ENCODE measurements around the gene PHF11.
A peak's percentile ranks its signal among the peaks of the same experiment; 100 is the strongest.

PHF11 gene

GRCh38 chr13:49498206-49498605, 2.5 kb downstream of the PHF11 start:
- no peak for DNase-seq (ENCODE audit: low read depth in 2 of 2)

GRCh38 chr13:49499889-49500660, 4.3 kb downstream of the PHF11 start:
- DNase-seq (ENCODE audit: low read depth in 2 of 2), result peak; percentile 32 to 34

DNA sequence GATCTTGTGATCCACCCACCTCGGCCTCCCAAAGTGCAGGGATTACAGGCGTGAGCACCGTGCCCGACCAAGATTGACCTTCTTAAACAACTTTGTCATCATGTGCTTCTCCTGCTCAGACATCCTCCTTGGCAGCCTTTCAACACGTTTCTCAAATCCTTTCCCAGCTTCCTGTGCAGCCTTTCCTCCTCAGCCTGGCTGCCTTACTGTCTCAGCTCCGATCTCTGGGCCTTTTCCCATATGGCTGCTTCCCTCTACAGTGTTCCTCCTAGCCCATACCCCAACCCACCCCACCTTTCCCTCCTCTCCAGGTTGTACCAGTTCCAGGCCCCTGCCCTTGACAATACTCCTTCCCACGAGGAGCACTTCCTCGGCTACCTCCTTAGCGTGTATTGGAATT, 7.2 kb downstream of the PHF11 start:
- DNase-seq (ENCODE audit: low read depth in 2 of 2), result no peak

DNA sequence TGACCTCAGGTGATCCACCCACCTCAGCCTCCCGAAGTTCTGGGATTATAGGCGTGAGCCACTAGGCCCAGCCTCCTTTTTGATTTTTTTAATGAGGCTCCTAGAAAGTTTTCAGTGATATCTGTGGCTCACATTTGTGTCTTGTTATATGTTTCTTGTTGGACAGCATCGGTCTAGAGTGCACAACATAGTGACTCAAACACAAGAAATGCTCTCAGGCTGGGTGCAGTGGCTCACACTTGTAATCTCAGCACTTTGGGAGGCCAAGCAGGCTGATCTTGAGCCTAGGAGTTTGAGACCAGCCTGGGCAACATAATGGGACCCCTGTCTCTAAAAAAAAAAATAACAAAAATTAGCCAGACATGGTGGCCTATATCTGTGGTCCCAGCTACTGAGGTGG, 8.2 kb downstream of the PHF11 start:
- DNase-seq (ENCODE audit: low read depth in 2 of 2), result no peak

- no peak for DNase-seq (ENCODE audit: low read depth in 2 of 2)
Observed at GRCh38 chr13:49512578-49512977, 16.8 kb downstream of the PHF11 start.

- DNase-seq (ENCODE audit: low read depth in 2 of 2), result no peak
Observed at GRCh38 chr13:49516467-49516866, 20.7 kb downstream of the PHF11 start.

GRCh38 chr13:49517461-49517860, 21.7 kb downstream of the PHF11 start:
- no peak for DNase-seq (ENCODE audit: low read depth in 2 of 2)

- no peak for DNase-seq (ENCODE audit: low read depth in 2 of 2)
Observed at GRCh38 chr13:49521224-49521623, 25.5 kb downstream of the PHF11 start.

GRCh38 chr13:49524740-49525501, 29.2 kb downstream of the PHF11 start:
- DNase-seq (ENCODE audit: low read depth in 2 of 2), result no peak

DNA sequence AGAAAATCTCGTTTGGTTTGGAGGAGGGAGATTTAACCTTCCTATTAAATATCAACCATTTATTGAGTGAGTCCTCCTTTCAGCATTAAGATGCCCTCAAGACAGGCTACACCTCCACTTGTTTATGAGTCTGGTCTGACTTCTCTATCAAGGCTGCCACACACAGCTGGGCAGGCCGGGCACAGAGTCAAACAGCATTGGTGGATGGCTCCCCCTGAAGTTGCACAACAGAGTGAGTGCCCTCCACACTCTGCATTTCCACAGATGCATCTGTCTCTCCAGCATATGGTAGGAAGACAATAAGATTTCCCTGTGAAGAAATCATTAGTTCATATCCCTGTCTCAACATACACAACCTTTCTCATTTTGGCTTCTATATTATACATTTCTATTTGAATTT, 31.4 kb downstream of the PHF11 start:
- no peak for DNase-seq (ENCODE audit: low read depth in 2 of 2)

DNA sequence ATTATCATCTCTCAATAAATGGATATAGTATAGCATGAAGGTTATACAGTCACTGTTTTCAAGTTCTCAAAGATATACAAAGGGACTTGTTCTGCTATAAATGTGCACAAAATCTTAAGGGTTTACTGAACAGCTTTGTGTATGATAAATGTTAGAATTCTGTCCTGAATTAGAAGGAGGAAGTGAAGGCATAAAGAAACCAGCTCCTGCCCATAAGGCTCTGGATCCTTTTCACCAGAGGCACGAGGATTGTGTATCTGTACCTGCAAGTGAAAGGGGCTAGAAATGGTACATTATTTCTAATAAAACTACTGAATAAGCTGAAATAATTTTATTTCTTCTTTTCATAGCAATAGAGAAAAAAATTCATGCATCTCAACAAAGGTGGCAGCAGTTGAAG, 32.4 kb downstream of the PHF11 start:
- no peak for DNase-seq (ENCODE audit: low read depth in 2 of 2)

DNA sequence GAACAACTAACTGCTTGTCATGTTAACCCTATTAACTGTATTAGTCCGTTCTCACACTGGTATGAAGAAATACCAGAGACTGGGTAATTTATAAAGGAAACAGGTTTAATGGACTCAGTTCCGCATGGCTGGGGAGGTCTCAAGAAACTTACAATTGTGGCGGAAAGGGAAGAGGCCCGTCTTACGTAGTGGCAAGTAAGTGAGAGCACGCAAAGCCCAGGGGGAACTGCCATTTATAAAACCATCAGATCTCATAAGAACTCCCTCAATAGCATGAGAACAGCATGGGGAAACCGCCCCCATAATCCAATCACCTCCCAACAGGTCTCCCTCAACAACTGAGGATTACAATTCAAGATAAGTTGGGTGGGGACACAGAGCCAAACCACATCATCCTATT, 34.7 kb downstream of the PHF11 start:
- DNase-seq (ENCODE audit: low read depth in 2 of 2), result no peak

DNA sequence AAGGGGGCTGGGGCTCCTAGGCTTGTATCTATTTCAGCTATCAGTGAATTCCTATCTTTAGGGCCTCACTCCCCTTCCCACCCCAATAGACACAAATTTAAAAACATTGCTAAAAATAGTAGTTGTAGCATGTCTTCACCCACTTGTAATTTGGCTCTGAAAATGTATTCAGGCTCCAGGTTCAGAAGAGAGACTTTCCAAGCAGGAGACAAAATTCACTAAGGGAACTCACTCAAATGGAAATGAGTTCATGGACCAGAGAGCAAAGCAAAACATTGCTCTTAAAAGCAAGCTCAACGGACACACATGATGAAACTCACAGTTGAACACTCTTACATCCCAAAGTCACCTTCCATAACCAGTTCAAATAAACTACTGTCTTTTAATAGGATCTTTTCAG, 36.8 kb downstream of the PHF11 start:
- no peak for DNase-seq (ENCODE audit: low read depth in 2 of 2)

- DNase-seq (ENCODE audit: low read depth in 2 of 2), result no peak
Observed at GRCh38 chr13:49533011-49533410, 37.3 kb downstream of the PHF11 start.

DNA sequence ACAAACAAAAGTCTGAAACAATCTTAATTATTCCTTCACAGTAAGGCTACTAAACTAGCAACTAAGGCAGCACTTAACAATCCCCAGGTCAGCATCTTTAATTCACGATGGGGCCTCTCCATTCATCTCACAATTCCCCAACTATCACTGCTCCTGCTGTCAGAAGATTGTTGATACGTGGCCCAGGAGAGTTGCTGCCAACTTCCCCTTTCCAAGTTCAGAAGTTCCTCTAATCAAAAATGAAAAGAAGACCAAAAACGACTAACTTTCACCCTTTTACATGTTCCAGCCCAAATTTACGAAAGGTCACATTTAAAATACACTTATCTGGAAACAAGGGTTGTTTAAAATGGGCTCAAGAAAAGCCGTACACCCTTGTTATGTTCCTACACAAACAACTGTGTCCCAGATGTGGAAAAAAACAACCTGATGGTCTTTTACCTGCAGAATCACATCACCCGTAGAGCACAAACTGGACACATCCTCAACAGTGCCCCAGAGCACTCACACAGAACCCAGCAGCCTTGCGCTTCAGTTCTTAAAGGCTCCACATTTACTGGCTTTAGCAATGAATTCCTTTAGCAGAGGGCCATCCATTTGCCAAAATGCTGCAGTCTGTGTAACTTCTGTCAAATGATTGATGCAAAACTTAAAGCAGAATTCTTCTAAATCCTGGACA, 38.0 kb downstream of the PHF11 start:
- DNase-seq (ENCODE audit: low read depth in 2 of 2), result no peak

DNA sequence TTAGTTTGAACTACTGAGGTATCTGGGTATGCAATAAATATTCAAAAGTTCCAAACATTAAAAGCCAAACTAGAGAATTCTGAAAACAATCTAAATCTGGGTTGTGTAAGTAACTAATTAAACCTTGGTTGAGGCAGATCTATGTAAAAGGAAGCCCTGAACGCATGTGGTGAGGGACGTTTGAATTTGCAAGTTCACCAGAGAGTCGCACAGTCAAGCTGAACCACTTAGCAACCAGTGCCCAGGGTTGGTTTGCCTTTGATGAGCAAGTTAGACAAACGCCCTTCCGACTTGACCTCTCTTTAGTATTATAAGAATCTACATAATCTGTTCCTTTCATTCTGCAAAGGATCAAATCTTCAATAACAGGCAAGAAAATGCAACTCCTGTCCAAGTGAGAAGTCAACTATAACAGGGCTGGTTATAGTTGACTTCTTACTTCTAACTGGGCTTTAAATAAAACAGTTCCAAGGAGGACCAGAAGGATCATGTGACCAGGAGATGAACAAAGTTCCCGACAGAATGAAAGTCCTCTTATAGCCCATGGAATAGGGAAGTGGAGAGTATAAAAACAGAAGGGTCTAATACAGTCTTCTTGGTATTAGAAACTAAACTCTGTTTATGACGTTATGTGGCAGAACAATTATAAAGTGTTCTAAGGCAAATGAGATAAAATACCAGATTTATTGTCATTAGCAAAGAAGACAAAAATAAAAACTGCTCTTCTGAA, 40.6 kb downstream of the PHF11 start:
- no peak for DNase-seq (ENCODE audit: low read depth in 2 of 2)

- no peak for DNase-seq (ENCODE audit: low read depth in 2 of 2)
Observed at GRCh38 chr13:49538404-49538803, 42.7 kb downstream of the PHF11 start.

GRCh38 chr13:49539313-49539712, 43.6 kb downstream of the PHF11 start:
- no peak for DNase-seq (ENCODE audit: low read depth in 2 of 2)

DNA sequence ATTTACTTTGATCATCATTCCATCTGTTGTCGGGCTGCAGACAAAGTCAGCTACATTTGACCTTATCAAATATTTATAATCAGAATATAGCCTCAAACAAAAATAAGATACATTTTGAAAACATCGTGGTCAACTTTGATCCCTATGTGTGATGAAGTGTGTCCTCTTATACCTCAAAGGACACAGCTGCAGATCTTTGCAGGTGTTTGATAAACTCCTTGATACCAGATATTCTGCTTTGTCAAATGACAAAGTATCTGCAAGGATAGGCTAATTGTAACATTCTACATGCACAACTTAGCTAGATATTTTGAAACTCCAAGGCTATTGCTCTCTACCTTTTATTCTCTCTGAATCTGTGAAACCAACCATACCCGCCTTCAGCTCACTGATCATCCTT, 44.0 kb downstream of the PHF11 start:
- no peak for DNase-seq (ENCODE audit: low read depth in 2 of 2)

GRCh38 chr13:49540552-49540951, 44.8 kb downstream of the PHF11 start:
- no peak for DNase-seq (ENCODE audit: low read depth in 2 of 2)

GRCh38 chr13:49543656-49544055, 47.9 kb downstream of the PHF11 start:
- DNase-seq (ENCODE audit: low read depth in 2 of 2), result no peak

- no peak for DNase-seq (ENCODE audit: low read depth in 2 of 2)
Observed at GRCh38 chr13:49545661-49546060, 49.9 kb downstream of the PHF11 start.
